Measurements from ENCODE around the gene SKIC2. TPM values are rescaled to one million over a fixed set of nuclear protein-coding genes. Genes with fewer than 3 reads are reported as not detected.

Gene SKIC2
- total RNA-seq, 1 donor from 2014 or later, result 77.4 TPM

- Histone ChIP-seq H3K27ac (no peak overlapping the region), H3K36me3 (no peaks in the 10 kb centered on the region), H3K9me3 (no peaks in the 10 kb centered on the region), H3K27me3 (no peaks in the 10 kb centered on the region), H3K4me3 (no peak overlapping the region), H3K4me1 (no peaks in the 10 kb centered on the region)
- intact Hi-C loops (cut with DNase I), result no loop called here
- TF ChIP-seq CTCF (IDR thresholded peaks at IDR 0.05), result no peak
- no peak for DNase-seq (ENCODE audit: low spot score in 2 of 2)
These were observed 40.8 kb upstream of the SKIC2 start for GRCh38 chr6:31918069-31918720.

GRCh38 chr6:31919624-31920303 is 39.2 kb upstream of the SKIC2 start:
- intact Hi-C loops (cut with DNase I), result no loop called here
- H3K4me3 ChIP-seq, result no peak overlapping the region
- TF ChIP-seq CTCF (IDR thresholded peaks at IDR 0.05), result no peak
- DNase-seq (ENCODE audit: low spot score in 2 of 2), result no peak
- no peaks in the 10 kb centered on the region for H3K36me3 ChIP-seq
- H3K27ac ChIP-seq, result no peak overlapping the region
- H3K9me3 ChIP-seq, result no peaks in the 10 kb centered on the region
- H3K4me1 ChIP-seq, result no peaks in the 10 kb centered on the region
- H3K27me3 ChIP-seq, result no peaks in the 10 kb centered on the region

GRCh38 chr6:31920811-31921210 is 38.2 kb upstream of the SKIC2 start:
- Histone ChIP-seq H3K27me3 (no peaks in the 10 kb centered on the region), H3K9me3 (no peaks in the 10 kb centered on the region), H3K27ac (no peak overlapping the region), H3K4me1 (no peaks in the 10 kb centered on the region), H3K36me3 (no peaks in the 10 kb centered on the region), H3K4me3 (no peak overlapping the region)
- no peak for TF ChIP-seq CTCF (IDR thresholded peaks at IDR 0.05)
- no peak for DNase-seq (ENCODE audit: low spot score in 2 of 2)
- intact Hi-C loops (cut with DNase I), result no loop called here

- H3K4me1 ChIP-seq, result no peaks in the 10 kb centered on the region
- DNase-seq (ENCODE audit: low spot score in 2 of 2), result no peak
- H3K9me3 ChIP-seq, result no peaks in the 10 kb centered on the region
- intact Hi-C loops (cut with DNase I), result no loop called here
- H3K4me3 ChIP-seq, result no peak overlapping the region
- TF ChIP-seq CTCF (IDR thresholded peaks at IDR 0.05), result peak in 1 of 3 experiments; percentile 14
- H3K36me3 ChIP-seq, result no peaks in the 10 kb centered on the region
- H3K27ac ChIP-seq, result no peak overlapping the region
- H3K27me3 ChIP-seq, result no peaks in the 10 kb centered on the region
These were observed 36.0 kb upstream of the SKIC2 start for GRCh38 chr6:31922942-31923341.

GRCh38 chr6:31927242-31927862 is 31.6 kb upstream of the SKIC2 start, which contains the start of gene C2:
C2 (plus strand) TSS chr6:31927717; CDS start chr6:31927753, 36 bp downstream.
- no peaks in the 10 kb centered on the region for H3K36me3 ChIP-seq

More at GRCh38 chr6:31927242-31927862, 31.6 kb upstream of the SKIC2 start, which contains the start of gene C2:
- H3K4me3 ChIP-seq, result no peak within 1 kb of the TSS
- no peaks in the 10 kb centered on the region for H3K4me1 ChIP-seq
- no peak within 1 kb of the TSS for H3K27ac ChIP-seq
- no peaks in the 10 kb centered on the region for H3K9me3 ChIP-seq
- no peak for TF ChIP-seq CTCF (IDR thresholded peaks at IDR 0.05)
- intact Hi-C loops (cut with DNase I), result no loop called here
- no peak for DNase-seq (ENCODE audit: low spot score in 2 of 2)
- no peaks in the 10 kb centered on the region for H3K27me3 ChIP-seq

Data from ascending aorta (tissue), 2 donors.